GM12874 (cell line): ENCODE data around the gene IFI27L2.
A peak's percentile ranks its signal among the peaks of the same experiment; 100 is the strongest.

Experiments used
- TF ChIP-seq, protein P1 (sequence below): IDR thresholded peaks from 2 replicates; pipeline ENCODE4 v1.5.1; 2011; ENCODE audit warnings: low read depth, mild to moderate bottlenecking, control low read depth, low read length, moderate library complexity; ENCODE audit not compliant: insufficient read depth

The IFI27L2 gene, protein sequence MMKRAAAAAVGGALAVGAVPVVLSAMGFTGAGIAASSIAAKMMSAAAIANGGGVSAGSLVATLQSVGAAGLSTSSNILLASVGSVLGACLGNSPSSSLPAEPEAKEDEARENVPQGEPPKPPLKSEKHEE

DNA sequence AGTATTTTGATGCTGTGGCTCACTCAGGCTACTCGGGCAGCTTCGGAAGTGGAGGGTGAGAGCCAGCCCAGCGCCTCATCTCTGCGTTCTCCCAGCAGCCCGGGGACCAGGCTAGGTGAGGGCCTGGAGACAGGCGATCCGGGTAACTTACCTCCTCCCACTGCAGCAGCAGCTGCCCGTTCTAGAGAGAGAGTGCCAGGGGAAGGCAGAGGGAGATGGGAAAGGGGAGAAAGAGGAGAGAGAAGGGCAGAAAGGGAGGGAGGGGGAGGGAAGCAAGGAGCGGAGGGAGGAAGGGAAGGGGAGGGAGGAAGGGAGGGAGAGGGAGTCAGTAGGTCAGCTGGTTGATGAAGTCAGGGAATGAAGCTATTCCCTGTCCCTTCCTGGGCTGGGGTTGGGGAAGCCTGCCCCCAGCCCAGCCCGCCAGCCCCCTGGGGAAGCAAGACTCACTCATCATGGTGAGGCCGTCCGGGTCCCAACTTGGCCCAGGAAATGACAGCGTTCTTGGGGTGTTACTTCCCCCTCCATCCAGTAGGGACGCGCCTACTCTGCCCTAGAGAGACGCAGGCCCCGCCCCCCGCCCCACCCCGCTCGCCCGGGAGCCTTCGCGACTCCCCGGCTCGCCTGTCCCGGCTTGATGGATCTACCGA is at the start of gene IFI27L2:
Gene IFI27L2 (minus strand): TSS at position 494 of the 647 bp plus-strand sequence. CDS start 40 bp downstream, at position 454.
- TF ChIP-seq, protein P1, sequence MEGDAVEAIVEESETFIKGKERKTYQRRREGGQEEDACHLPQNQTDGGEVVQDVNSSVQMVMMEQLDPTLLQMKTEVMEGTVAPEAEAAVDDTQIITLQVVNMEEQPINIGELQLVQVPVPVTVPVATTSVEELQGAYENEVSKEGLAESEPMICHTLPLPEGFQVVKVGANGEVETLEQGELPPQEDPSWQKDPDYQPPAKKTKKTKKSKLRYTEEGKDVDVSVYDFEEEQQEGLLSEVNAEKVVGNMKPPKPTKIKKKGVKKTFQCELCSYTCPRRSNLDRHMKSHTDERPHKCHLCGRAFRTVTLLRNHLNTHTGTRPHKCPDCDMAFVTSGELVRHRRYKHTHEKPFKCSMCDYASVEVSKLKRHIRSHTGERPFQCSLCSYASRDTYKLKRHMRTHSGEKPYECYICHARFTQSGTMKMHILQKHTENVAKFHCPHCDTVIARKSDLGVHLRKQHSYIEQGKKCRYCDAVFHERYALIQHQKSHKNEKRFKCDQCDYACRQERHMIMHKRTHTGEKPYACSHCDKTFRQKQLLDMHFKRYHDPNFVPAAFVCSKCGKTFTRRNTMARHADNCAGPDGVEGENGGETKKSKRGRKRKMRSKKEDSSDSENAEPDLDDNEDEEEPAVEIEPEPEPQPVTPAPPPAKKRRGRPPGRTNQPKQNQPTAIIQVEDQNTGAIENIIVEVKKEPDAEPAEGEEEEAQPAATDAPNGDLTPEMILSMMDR = peak; percentile 35; the same call in 1 of the 2 replicates

DNA sequence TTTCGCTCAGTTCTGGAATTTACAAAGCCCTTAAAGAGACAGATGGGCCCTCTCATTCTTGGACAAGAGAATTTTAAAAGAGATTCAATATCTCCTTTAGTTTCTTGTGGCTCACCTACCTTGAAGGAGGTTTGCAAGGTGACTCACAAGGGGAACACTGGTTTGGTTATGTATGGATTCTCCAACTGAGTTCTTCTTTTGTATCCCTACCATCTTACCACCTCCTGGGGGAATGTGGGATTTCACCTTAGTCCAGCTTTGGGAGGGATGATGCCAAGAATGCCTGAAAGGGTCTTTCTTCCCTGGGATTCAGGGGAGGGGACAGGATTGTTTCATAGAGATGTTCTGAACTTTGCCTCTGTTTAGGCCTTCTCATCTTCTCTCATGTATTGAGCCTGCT is 48.4 kb upstream of the IFI27L2 start:
- TF ChIP-seq, protein P1 = no peak

DNA sequence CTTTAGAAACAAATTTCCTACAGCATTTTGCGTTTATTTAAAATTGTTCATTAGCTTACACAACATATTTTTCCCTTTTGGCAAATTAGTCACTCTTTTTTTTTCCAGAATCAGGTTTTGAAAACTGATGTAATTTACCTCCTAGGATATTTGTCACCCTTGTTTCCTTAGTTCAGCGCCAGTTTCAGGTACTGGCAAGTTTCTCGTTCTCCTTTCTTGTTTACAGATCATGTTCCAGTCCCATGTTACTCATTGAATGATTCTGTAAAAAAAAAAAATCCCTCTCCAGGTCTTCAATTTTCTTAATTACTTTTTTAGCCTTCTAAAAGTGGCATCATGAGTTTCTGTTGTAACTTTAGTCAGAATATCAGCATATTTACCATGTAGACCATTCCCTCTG is 47.4 kb upstream of the IFI27L2 start:
- TF ChIP-seq, protein P1 = no peak

DNA sequence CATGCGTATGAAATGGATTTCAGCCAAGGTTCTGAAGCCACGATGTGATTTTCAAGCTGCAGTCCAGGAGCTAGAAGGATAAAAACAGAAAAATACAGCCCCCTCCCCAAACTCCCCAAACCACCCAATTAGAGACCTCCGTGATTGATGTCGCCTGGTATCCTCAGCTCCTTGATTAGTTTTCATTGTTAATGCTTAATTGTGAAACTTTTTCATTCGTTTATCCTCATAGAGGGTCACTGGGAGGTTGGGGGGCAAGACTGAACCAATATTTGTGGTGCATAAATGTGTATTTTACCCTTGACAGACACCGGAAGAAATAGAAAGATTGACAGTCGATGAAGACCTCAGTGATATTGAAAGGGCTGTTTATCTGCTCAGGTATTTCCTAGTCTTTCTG is 46.3 kb upstream of the IFI27L2 start:
- TF ChIP-seq, protein P1 = no peak

DNA sequence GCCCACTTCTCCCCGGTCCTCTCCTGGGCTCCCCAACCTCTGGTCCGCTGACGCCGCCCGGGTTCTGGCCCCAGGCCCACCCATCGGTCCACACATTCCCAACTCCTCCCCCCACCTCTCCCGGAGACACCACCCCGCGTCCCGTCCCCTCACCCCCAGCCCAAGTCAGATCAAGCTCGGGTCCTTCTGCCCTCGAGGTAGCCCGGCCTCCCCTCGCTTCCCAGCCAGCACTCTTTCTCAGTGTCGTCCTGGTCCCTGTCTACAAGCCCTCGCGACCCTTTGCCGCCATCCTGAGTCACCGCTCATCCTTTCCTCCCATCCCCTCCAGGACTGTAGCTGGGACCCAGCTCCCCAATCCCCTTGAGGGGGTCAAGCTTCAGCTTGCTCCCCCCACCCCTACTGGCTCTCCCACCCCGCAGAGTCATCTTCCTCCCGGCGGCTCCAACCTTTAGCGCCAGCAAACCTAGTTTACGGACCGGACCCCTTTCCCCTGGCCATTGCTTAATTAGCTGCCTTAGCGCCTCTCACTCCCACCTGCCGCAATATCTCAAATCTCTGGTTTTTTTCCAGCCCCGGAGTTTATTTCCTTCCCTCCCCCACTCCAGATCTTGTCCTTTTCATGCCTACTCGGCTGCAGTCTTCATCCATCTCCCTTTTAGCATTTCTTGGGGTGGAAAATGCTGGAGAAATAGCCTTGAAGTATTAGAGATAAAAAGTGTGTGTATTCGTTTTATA is 45.8 kb upstream of the IFI27L2 start:
- TF ChIP-seq, protein P1 = no peak

DNA sequence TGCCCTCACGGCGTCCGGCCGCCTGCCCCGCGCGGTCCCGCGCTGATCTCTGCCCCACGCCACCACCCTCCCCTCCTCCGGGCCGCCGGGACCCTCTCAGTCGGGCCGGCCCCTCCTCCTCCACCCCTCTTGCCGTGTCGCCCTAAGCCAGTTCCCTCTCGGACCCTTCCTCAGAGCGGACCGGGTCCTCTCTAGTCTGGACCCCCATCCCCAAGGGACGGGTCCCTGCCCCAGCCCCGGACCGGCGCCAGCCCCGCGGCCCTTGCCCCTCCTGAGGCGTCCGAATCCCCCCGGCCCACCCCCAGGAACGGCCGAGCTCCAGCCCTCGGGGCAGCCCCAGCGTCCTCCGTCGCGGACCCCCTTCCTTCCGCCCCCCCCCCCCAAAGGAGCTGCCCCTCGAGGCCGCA is 45.2 kb upstream of the IFI27L2 start:
- TF ChIP-seq, protein P1 = no peak

DNA sequence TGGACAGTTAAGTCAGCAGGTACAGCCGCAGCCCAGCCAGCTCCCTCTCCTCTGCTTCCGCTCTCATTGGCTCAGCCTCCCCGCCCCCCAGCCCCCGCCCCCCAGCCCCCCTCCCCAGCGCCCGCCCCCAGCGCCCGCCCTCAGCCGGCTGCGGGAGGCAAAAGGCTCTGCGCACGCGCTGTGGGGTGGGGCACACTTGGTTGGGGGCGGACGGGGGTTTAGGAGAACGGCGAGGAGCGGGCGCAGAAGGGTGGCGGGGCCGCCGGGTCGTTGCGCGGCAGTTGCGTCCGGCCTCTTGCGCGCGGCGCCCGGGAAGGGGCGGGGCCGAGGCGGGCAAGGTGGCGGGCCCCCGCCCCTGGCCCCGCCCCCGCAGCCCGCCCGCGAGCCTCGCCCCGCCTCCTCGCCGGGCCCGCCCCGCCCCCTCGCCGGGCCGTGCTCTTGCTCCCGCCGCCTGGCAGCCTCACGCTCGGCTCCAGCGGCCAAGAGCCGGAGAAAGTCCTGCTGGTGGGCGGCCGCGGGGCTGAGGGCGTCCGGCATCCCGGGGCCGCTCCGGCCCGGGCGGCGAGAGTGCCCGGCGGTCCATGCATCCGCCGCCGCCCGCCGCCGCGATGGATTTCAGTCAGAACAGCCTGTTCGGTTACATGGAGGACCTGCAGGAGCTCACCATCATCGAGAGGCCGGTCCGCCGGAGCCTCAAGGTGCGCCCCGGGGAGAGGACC is 44.6 kb upstream of the IFI27L2 start, which contains the start of gene PPP4R4:
Gene PPP4R4 (plus strand): TSS at position 438 of the 719 bp plus-strand sequence. CDS start 144 bp downstream, at position 582.
- TF ChIP-seq, protein P1 = no peak
